DMS 273 (cell line): ENCODE results near the gene PPP4R4.

ENCODE experiments used
- DNase-seq: peaks from one replicate; lab custom pipeline; 2025; ENCODE audit not compliant: unreplicated experiment; lab: John Stamatoyannopoulos, UW

The PPP4R4 gene

DNA sequence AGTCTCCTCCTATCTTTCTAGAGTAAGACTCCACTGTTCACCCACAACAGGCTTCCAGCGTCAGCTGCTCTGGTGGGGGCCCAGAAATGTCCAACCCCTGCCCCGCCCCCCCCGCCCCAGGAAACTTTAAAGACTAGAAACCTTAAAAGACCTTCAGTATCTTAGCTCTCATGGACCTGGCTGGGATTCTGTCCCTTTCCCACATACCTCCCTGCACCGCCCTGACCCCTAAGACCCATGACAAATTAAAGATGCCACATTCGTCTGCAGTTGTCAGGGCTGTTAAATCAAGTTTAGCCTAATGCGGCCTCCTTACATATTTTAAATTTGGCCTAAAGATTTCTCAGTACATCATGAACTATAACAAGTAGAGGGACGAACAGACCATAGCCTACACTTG is 129.0 kb downstream of the PPP4R4 start:
- DNase-seq, result no peak

GRCh38 chr14:94304243-94304642 is 130.1 kb downstream of the PPP4R4 start:
- DNase-seq, result no peak

- no peak for DNase-seq
Observed at GRCh38 chr14:94305620-94306019, 131.5 kb downstream of the PPP4R4 start.

GRCh38 chr14:94306047-94306978 is 132.2 kb downstream of the PPP4R4 start:
- no peak for DNase-seq

DNA sequence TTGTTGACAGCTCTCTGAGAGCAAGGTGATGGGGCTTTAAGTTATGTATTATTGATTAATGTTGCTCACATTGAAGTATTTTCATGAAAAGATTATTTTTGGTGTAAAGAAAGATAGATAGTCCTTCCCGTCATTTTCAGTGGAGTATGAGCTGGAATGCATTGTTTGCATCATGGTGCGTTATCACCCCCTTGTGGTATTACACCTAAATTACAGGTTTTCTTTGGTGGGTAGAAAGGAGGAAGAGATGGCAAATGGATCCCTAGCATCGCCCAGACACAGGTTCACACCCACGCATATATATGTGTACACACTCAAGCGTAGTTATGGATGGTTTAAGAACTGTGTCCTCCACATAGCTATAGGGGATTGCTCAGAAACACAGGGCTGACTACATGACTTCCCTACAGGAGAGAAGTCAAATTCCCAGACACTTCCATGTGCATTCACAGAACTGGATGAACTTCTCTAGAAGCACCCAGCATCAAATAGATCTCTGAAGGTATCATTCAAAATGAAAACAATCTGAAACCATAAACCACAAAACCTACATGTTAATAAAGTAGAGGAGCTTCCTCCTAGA is 133.4 kb downstream of the PPP4R4 start:
- peak; percentile 60 for DNase-seq

DNA sequence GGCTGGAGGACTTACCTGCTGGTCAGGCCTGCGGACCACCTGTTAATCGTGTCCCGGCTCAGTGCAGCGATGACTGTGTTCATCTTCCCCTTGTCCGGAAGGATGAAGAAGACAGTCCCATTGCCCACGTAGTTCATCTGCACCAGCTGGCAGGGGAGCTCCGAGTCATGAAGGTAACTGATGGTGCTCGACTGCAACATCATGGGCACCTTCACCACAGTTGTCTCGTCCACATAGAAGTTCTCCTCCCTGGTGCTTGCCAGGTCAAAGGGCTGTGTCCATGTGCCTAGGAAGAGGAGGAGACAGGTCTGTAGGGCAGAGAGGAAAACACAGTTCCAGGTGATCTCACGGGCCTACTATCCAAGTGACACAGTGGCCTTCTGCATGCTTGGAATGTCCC is 135.6 kb downstream of the PPP4R4 start:
- no peak for DNase-seq

- no peak for DNase-seq
Observed at GRCh38 chr14:94310248-94310647, 136.1 kb downstream of the PPP4R4 start.

DNA sequence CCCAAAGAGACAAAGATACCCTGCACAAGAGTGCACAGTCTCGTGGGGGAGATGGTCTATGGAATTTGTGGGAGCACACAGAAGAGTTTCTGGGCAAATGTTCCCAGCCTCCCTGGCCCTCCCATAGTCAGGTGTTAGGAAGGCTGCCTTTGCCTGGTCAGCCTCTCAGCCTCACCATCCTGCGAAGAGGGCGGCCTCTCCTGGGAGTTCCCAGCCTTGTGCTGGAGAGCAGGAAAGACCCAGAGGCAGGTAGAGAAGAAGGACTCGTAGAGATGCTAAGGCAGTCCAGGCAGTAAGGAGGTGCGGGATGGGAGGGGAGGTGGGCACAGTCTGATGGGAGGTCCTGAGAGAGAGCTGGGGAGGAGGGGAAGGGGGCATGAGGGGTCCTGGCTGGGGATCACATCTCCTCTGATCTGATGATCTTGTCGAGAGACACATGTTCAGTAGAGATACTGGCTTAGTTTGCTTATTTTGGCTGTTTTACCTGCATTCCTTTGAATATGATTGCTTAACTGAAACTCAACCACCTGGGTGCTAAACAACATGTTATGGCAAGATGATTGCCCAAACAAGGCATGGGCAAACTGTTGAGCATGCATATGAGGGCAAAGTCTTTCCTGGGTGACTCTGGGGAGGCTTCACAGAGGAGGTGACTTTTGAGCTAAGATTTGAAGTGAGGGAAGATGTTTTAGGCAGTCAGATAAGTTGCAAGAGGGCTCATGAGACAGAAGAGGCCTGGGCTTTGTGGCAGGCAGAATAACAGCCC is 138.5 kb downstream of the PPP4R4 start:
- DNase-seq, result no peak

- DNase-seq, result no peak
Observed at GRCh38 chr14:94313991-94314655, 140.0 kb downstream of the PPP4R4 start.

GRCh38 chr14:94314890-94315289 is 140.8 kb downstream of the PPP4R4 start:
- no peak for DNase-seq

GRCh38 chr14:94316692-94317091 is 142.6 kb downstream of the PPP4R4 start:
- DNase-seq, result no peak

DNA sequence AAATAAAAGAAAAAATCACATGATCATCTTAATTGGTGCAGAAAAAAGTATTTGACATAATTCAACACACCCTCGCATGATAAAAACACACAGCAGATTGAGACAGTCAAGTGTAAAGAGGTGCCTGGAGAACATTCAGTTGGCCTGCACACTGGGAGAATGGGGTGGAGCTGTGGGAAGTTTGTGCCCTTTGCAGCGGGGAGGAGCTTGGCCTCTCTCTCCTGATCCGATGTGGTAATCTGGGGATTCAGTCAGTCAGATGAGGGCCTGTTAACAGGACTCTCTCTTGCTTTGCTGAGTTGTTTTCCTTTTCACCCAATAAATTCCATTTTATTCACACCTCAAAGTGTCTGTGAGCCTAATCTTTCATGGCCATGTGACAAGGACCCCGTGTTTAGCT is 143.1 kb downstream of the PPP4R4 start:
- no peak for DNase-seq

DNA sequence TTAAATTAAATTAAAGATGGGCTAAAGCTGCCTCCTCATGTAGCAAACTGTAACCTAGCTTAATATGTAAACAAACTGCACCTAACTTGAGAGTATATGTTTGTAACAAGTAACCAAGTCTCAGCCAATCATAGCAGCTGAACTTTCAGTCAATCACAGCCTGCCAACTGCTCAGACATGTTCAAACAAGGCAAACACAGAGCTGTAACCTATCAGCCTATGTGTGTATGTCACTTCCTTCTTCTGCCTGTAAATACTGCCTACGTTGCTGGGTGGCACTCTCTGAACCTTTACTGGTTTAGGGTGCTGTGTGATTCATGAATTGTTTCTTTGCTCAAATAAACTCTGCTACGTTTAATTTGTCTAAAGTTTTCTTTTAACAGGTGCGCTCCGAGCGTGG is 146.1 kb downstream of the PPP4R4 start:
- DNase-seq, result peak; percentile 53

DNA sequence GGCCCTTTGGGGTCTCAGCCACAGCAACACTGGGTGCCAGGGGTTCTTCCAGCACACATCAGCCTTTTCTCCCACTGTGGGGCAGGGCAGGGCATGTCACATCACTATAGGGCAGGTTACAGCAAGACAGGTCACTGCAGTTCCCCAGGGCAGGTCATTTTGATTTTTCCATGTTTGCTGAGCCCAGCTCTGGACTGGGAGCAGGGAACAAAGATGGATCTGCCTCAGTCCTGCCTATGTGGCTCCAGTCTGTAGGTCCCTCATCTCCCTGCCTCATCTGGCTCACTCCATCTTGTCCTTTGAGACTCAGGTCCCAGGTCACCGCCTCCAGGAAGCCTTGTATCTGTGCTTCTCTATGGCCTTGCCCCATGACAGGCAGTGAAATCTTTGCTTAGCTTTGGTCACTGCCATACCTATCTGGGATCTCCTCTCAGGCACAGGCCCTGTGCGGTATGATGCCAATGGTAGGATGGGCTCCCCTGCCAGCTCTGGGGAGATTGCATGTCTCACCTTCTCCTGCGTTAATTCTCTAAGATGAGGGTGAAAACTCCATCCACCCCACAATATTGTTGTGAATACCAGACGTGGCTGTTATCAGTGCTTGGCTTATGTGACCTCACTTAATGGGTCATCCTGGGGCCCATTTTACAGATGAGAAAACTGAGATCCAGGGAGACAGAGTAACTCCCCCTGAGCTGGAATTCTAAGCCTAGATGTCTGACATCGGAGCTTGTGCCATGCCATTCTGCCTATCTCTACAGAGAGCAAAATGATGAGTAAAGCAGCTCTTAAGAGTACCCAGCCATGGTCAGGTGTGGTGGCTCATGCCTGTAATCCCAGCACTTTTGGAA is 147.5 kb downstream of the PPP4R4 start:
- no peak for DNase-seq

DNA sequence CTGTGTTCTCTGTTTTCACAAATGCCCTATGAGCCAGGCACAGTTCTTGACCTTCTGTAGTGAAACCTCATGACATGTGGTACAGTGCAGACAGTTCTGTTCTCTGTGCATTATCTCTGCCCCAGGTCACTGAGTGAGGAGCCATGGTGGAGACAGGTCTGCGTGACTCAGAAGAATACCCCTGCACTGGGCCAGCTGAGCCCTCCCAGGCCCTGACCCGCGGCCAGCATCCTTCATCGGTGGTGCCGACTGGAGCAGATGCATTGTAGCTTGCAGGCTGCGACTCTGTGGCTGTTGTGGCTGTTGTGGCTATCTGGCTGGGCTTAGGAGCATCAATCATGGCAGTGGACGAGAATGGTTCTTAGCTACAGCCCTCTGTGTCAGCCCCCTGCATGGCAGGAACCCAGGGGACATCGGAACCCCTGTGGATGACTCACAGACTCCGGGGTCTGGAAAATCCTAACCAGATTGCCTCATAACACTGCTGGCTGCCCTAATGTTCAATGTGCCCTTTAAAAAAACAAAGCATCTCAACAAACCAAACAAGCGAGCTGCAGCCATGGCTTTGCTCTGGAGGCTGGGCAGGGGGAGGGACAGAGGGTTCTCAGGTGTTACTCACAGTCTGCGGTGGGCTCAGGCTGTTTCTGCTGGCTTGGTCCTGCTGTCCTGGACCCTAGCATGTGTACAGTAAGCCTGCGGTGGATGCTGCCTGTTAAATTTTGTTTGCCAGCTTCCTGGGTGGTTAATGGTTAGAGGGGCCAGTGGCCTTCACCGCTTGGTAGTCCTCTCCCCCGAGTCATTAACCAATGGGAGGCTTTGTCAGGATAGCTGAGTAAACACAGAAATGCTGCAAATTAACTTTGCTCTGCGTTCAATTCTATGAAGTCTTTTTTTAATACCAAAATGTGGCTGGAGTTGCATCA is 148.8 kb downstream of the PPP4R4 start, which contains the start of gene SERPINA6:
Gene SERPINA6, minus strand, starts transcription at position 689 of the 923 bp plus-strand sequence. CDS start 8,688 bp downstream, outside the sequence.
- DNase-seq, result no peak

DNA sequence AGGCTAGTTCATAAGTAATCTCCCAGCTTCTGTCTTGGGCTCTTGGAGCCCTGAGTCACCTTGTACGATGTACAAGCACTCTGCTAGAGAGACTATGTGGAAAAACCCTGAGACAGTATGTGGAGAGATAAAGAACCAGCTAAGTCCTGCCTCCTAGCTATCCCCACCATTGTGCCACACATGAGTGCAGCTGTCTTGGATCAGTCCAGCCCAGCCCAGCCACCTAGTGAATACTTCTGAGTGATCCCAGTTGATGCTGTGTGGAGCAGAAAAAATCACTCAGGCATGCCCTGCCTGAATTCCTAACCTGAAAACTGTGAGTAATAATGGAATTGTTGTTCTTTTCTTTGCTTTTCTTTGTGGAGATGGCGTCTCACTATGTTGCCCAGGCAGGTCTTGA is 154.1 kb downstream of the PPP4R4 start:
- DNase-seq, result no peak
